ENCODE data around the gene RPS24.
"Not testable (repeated sequence)": the region's sequence is repeated elsewhere in the genome, so short reads cannot be mapped to it uniquely, and the experiment has no call there.

RPS24 gene

GRCh38 chr10:78033637-78034470 is at the start of gene RPS24:
Gene RPS24, plus strand, starts transcription at chr10:78033863. Its CDS starts 39 bp downstream, at chr10:78033902.
- DNase-seq (ENCODE audit: low spot score): peak; percentile 71

DNA sequence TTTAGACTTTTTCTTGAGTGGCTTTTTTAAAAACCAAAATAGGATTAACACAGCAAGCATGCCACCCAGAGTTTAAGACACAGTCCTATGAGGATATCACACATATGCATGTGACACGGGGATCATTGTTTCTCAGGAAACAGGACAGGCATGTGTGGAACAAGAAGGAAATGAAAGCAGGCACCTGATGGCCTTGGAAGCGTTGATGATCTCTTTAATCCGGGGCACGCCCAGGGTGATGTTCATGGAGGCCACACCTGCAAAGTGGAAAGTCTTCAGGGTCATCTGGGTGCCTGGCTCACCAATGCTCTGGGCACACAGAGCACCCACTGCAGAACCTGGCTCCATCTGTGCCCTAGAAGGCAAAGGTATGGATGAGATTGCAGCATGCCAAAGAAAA is 48.7 kb upstream of the RPS24 start:
- no peak for DNase-seq (ENCODE audit: low spot score)

GRCh38 chr10:77987671-77988255 is 45.9 kb upstream of the RPS24 start:
- DNase-seq (ENCODE audit: low spot score): no peak

DNA sequence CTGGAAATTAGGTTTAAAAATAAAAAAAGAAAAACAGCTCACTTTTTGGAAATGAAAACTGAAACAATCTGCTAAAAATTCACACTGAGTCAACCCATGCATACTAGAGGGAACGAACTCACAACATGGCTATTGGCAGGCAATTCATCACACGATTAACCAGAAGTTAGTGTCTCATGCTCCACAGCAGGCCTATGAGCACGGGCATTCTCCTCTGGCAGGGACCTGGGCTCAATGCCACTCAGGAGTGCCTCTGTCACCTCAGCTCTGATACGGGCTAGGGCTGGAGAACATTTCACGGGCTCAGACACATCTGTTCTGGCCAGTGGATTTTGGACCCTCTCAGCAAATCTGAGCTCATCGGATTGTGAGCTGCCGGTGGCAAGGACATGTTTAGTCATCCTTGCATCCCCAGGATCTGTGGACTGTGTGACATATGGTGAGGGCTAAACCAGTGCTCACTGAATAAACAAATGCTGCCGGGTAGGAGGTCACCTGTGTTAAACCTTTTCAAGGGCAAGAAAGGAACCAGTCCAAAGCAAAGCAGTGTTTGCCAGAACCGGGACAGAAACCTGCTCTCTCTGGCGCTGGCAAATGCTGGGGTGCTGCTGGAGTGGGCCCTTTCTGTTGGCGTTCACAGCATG is 44.5 kb upstream of the RPS24 start:
- peak; percentile 25 for DNase-seq (ENCODE audit: low spot score)

- DNase-seq (ENCODE audit: low spot score): no peak
Measured at GRCh38 chr10:77993620-77994019, 40.0 kb upstream of the RPS24 start.

DNA sequence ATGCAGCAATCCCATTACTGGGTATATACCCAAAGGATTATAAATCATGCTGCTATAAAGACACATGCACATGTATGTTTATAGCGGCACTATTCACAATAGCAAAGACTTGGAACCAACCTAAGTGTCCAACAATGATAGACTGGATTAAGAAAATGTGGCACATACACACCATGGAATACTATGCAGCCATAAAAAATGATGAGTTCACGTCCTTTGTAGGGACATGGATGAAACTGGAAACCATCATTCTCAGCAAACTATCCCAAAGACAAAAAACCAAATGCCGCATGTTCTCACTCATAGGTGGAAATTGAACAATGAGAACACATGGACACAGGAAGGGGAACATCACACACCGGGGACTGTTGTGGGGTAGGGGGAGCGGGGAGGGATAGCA is 34.9 kb upstream of the RPS24 start:
- not testable (repeated sequence) for DNase-seq (ENCODE audit: low spot score)

DNA sequence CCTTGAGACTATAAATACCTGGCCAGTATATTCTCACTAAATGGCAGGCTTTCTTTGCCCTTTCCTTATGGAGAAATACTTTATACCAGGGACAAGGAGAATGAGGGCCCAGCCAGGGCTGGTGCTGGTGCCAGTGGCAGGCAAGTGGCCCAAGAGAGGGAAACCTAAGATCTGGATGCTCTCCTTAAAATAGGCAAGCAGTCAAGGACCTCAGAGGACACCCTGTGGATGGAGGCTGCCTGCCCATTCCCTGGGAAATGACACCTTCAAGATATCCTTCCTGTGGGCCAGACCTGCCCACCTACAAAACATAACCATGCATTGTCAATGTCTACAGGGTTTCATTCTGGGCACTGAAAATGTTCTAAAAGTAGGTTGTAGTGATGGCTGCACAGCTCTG is 33.5 kb upstream of the RPS24 start:
- DNase-seq (ENCODE audit: low spot score): no peak

DNA sequence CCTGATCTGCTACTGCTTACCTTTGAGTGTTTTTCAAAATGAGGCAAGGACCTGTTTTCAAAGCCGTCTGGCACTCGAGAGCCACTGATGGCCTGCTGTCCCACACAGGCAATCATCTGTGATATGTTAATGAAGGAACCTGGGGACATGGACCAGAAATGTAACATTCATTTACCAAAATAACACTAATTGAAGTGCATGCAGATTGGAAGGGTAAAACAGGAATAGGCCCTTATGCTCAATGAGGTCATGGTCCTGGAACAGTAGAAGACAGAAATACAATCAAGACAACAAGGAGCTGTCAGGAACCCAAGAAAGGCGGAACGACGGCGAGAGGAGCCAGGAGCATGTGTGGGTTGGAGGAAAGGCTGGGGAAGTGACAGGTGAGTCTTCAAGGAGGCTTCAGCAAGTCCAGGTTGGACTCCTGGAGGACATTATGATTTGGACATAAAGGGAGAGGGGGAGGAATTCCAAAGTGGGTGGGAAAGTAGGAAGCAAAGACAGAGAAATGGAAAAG is 32.6 kb upstream of the RPS24 start:
- no peak for DNase-seq (ENCODE audit: low spot score)

DNA sequence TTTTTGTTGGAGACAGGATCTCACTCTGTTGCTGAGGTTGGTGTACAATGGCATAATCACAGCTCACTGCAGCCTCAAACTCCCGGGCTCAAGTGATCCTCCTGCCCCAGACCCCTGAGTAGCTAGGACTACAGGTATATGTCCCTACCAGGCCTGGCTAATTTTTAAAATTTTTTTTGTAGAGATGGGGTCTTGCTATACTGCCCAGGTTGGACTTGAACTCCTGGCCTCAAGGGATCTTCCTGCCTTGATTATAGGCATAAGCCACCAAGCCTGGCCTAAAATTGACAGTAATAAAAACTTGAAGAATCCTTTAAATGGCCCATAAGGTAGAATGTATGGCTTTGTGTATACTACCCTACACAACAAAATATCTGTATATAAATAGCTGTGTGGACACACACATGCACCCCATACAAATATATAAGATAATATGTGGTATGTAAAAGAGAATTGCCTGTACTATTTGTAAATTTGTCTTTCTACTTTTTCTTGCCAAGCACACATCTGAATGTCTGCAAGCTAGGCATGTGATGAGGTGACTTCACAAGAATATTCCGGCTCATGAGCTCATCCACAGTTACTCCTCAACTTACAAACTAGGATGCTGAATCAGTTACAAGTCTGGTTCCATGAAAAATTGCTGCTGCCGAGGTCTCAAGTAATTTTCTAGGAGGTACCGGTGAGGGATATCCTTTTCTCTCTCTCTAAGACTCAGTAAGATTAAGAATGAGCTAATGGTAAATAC is 30.9 kb upstream of the RPS24 start:
- DNase-seq (ENCODE audit: low spot score): no peak

DNA sequence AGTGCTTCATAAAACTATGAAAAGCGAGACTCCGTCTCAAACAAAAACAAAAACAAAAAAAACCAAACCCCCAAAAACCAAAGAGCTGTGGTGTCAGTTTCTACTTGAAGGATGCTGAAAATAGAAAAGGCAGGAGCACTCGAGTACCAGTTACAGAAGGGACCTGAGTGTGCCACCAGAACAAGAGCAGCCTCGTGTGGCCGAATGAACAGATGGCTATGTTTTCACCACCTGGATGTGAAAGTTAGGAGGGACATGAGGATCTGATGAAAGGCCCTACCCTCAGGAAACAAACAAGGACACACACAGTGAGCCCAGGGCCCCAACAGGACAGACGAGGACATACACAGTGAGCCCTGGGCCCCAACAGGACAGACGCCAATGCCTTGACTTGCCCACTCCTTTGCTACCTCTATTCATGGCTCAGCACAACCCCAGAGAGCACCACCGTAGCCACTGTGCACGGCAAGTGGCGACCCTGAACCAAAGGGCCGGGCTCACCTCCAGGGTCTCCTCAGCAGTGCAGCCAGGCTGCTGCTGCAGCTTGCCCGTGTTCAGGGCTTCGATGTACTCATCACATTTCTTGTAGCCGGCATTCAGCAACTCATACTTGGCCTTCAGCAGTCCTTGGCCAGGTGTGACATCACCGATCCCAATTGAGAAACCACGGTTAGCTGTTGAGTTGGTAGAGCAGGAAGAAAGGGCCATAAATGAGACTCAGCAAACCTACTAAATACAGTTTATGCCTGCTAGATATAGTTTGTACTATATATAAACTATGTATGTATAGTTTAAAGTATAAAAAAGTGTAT is 29.2 kb upstream of the RPS24 start:
- DNase-seq (ENCODE audit: low spot score): no peak

DNA sequence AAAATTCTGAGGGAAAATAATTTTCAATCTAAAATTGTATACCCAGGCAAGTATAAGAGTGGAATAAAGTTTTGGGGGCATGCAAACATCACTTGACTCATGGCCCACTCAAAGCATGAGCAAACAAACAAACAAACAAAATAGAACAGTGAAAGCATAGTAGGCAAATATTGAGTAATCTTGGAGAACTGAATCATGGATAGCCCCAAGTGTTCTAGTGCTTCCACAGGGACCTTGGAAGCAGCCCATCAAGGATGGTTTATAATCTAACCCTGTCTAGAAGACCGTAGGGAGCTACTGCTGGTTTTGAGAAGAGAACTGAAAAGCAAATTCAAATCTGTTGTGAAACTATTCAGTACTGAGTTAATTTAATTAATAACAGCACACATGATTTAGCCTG is 26.5 kb upstream of the RPS24 start:
- no peak for DNase-seq (ENCODE audit: low spot score)

- no peak for DNase-seq (ENCODE audit: low spot score)
Measured at GRCh38 chr10:78009662-78010061, 24.0 kb upstream of the RPS24 start.

DNA sequence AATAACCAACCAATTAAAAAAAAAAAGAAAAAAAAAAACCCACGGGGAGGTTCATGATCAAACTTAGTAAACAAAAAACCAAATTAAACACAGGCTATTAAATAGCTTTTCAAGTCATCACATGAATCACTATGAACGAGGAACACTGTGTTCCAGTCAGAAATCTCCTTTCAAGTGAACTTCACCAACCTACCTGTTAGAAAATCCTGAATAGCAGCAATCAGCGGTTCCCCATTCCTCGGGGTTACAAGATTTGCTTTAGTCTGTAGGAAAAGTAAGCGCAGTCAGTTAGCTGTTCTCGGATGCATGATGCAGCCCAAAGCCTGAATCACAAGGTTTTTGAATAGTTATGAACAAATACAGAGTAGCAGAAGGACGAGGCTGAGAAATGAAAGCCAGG is 23.4 kb upstream of the RPS24 start:
- no peak for DNase-seq (ENCODE audit: low spot score)

DNA sequence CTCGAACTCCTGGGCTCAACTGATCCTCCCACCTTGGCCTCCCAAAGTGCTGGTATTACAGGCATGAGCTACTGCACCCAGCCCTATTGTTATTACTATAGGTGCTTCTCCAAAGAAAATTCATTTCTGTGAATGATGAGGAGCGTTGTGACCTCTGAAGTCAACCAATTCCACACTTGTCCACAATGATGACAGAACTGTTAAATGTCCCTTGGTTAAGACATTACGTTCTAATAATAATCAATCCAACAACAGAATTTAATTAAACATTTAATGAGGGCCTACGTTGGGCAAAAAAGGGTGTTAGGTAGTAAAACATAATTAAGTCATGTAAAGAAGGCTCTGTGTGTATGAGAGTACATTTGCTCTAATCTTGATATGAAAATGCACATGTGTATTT is 22.6 kb upstream of the RPS24 start:
- DNase-seq (ENCODE audit: low spot score): no peak

DNA sequence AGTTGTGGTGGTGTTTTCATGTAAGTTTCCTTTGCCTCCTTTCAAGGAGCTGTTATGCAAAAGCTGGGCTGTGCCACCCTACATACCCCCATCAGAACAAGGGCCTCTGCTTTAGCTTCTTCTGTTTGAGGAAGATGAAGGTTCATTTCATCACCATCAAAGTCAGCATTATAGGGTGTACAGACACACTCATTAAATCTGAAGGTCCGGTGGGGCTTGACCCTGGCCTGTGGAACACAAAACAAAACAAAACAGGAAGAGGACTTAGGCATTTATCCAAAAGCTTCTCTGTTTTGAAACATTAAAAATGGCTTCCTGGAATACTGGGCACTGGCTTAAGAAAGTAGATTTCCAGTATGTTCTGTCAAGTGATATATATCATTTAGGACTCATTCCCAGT is 20.1 kb upstream of the RPS24 start:
- DNase-seq (ENCODE audit: low spot score): no peak

DNA sequence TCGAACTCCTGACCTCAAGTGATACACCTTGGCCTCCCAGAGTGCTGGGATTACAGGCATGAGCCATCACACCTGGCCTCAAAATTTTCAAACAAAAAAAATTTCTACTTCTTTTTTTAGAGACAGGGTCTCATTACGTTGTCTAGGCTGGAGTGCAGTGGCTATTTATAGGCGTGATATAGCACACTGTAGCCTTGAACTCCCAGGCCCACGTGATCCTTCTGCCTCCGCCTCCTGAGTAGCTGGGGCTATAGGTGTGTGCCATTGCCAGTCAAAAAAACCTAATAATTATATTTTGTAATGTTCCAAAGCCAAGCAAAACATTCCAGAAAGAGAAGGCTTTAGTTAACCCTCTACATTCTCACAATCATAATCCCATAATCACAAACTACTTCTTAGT is 18.1 kb upstream of the RPS24 start:
- DNase-seq (ENCODE audit: low spot score): no peak

DNA sequence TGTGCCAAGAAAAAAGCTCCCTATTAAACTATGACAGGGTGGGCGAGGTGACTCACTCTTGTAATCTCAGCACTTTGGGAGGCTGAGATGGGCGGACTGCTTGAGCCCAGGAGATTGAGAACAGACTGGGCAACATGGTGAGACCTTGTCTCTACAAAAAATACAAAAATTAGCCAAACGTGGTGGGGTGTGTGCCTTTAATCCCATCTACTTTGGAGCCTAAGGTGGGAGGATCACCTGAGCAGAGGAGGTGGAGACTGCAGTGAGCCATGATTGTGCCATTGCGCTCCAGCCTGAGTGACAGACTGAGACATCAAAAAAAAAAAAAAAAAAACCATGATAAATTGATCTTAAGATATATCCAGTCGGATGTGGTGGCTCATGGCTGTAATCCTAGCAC is 15.8 kb upstream of the RPS24 start:
- DNase-seq (ENCODE audit: low spot score): no peak

GRCh38 chr10:78019264-78019663 is 14.4 kb upstream of the RPS24 start:
- no peak for DNase-seq (ENCODE audit: low spot score)

GRCh38 chr10:78021201-78021600 is 12.5 kb upstream of the RPS24 start:
- no peak for DNase-seq (ENCODE audit: low spot score)

DNA sequence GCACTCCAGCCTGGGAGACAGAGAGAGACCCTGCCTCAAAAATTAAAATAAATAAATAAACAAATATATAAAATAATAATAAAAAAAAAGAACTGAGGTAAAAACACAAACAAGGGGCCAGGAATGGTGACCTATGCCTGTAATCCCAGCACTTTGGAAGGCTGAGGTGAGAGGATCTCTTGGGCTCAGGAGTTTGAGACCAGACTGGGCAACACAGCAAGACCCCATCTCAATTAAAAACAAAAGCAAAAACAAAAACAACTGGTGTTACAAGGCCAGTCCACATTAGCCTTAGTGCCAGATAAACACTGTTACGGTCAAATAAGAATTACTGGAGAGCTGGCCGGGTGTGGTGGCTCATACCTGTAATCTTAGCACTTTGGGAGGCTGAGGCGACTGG is 9.9 kb upstream of the RPS24 start:
- no peak for DNase-seq (ENCODE audit: low spot score)

DNA sequence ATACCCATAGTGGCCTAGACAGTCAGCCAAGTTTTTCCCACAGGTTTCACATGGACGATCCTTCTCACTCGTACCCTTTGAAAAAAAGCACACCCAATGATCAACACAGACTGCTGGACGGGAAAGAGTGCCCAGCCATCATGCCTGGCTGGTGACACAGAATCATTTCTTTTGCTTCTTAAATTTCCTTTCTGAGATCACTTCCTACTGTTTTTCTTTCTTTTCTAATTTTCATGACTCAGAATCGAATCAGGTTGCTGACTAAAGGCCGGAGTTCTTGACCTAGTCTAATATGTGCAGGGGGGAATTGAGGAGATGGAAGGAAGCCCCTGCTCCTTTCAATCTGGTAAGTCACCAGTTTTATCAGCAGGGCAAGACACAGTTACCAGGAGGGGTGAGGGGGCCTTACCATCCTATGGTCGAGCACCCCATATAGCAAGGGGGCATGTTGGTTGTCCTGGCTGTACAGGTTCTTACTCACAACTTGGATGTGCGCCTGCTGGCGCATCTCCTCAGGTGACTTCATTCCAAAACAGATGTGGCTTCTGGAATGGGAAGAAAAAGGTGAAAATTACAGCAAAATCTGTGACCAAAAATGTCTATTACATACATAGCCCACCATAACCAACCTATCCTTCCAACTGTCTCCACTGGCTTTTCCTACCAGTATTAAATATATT is 7.8 kb upstream of the RPS24 start:
- DNase-seq (ENCODE audit: low spot score): no peak
